IPS-20b (cell line): ENCODE results near the gene SLC25A13.

ENCODE experiments used
- H3K27ac ChIP-seq: one replicate; pipeline ENCODE4 v1.5.1; 2013; ENCODE audit warnings: low read length
- H3K27me3 ChIP-seq: 2 replicates; pipeline ENCODE4 v1.6.1; 2013; ENCODE audit warnings: mild to moderate bottlenecking, low read length, inconsistent platforms; ENCODE audit not compliant: insufficient read depth
- H3K36me3 ChIP-seq: 2 replicates; pipeline ENCODE4 v1.6.1; 2013; ENCODE audit warnings: low read depth, mild to moderate bottlenecking, inconsistent platforms, low read length, moderate library complexity; ENCODE audit not compliant: insufficient read depth
- H3K4me1 ChIP-seq: 2 replicates; pipeline ENCODE4 v1.6.1; 2013; ENCODE audit warnings: mild to moderate bottlenecking, control low read depth, inconsistent platforms, low read length, moderate library complexity; ENCODE audit not compliant: insufficient read depth
- H3K4me3 ChIP-seq: 2 replicates; pipeline ENCODE4 v1.5.1; 2013; ENCODE audit warnings: mild to moderate bottlenecking, low read length, inconsistent platforms
- H3K9ac ChIP-seq: 2 replicates; pipeline ENCODE4 v1.6.1; 2013; ENCODE audit warnings: low read depth, mild to moderate bottlenecking, inconsistent platforms, low read length, moderate library complexity
- H3K9me3 ChIP-seq: 2 replicates; pipeline ENCODE4 v1.6.1; 2013; ENCODE audit warnings: mild to moderate bottlenecking, low read depth, low read length, inconsistent platforms; ENCODE audit not compliant: insufficient read depth

Gene SLC25A13

DNA sequence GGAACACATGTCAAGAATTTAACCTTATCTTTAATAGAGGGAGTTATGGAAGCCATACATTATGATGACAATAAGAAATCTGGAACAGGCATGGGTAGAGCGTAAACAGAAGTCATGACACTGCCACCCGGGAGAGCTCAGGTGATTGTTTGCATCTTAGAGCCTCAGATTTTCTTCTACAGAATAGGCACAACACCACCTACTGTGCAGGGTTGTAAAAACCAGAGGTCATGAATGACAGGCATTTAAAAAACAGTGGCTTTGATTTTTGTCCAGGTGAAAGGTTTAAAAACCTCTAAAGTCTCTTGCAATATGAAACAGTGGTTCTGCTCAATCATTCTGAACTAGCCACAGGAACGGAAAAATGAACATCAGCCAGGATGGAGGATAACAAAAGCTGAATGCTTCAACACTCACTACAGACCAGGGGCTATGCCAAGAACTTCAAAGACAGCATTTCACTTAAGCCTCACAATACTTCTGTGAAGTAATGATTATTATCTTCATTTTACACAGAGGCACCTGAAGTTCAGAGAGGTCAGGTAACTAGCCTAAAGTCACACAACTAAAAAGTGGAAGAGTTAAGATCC lies 123.8 kb downstream of the SLC25A13 start:
- Histone ChIP-seq H3K4me3 (no peak overlapping the region), H3K4me1 (peaks cover 17% of the 10 kb centered on the region), H3K9ac (no peak overlapping the region), H3K27ac (no peak overlapping the region), H3K36me3 (no peaks in the 10 kb centered on the region), H3K9me3 (no peaks in the 10 kb centered on the region), H3K27me3 (no peaks in the 10 kb centered on the region)

DNA sequence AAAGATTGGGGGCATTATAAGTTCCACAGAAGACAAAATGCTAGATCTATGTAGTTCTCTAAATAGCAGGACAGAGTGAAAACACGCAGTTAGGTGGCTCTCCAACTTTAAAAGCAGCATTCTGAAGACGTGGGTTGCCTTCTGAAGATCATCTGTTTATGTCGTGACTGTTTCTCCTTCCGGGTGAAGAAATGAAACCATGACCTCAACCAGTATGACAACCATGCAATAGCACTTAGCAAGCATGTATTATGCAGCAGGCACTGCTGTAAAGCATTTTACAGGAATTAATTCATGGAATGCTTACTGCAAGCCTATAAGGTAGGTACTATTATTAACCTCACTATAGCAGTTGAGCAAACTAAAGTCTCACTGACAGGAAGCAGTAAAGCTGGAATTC lies 125.2 kb downstream of the SLC25A13 start:
- Histone ChIP-seq H3K36me3 (peaks cover 13% of the 10 kb centered on the region), H3K4me3 (no peak overlapping the region), H3K27me3 (no peaks in the 10 kb centered on the region), H3K9me3 (no peaks in the 10 kb centered on the region), H3K4me1 (peaks cover 17% of the 10 kb centered on the region), H3K27ac (no peak overlapping the region), H3K9ac (no peak overlapping the region)

DNA sequence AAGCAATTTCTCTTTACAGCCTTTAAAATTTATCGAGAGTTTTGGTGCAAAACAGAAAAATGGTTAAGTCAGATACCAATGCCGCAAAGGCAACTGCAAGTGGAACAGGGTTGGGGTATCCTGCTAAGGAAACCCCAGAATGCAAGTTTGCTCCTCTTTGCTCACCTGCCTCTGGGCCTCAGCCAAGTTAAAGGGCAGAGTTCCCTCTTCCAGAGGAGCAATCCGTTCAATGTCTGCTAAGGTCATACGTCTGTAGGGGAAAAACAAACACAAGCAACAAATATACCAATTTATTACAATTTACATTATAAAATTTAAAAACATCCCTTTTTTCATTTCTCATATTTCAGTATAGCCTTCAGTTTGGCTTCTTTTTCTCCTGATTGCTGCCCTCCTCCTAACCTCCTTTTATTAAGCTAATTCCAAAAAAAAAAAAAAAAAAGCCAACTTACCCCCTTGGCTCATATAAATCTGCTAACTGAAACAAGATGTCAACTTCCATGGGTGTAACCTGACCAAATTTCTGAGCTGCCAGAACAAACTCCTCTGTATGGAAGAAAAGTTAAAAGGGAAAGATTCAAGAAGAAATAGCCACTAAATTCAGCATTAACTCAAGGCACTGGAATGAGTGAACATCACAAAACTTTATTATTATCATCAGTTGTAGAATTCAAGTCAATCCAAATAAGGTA lies 132.6 kb downstream of the SLC25A13 start:
- H3K27me3 ChIP-seq = no peaks in the 10 kb centered on the region
- no peak overlapping the region for H3K4me3 ChIP-seq
- H3K9me3 ChIP-seq = no peaks in the 10 kb centered on the region
- no peak overlapping the region for H3K9ac ChIP-seq
- no peak overlapping the region for H3K27ac ChIP-seq
- H3K36me3 ChIP-seq = peaks cover 46% of the 10 kb centered on the region
- no peaks in the 10 kb centered on the region for H3K4me1 ChIP-seq

DNA sequence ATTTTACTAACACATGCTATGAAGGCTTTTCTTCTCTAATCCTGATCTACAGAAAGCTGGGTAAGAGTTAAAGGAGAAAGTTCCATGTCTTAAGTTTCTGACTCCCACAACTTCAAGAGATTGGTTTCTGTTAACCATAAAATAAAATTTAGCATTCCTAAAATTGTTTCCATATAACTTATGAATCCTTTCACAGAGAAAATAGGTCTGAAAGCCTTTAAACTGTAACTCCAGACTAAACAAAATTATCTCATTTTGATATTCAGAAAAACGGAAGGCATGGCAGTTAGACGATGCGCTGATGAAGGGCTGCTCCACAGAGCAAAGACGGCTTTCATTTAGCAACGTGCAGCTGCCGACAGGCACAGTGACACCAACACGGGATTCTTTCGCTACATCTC lies 133.3 kb downstream of the SLC25A13 start:
- H3K27me3 ChIP-seq = no peaks in the 10 kb centered on the region
- H3K36me3 ChIP-seq = peaks cover 53% of the 10 kb centered on the region
- no peak overlapping the region for H3K4me3 ChIP-seq
- H3K9ac ChIP-seq = no peak overlapping the region
- H3K9me3 ChIP-seq = no peaks in the 10 kb centered on the region
- peaks cover 2% of the 10 kb centered on the region; the same call in 1 of the 2 replicates for H3K4me1 ChIP-seq
- no peak overlapping the region for H3K27ac ChIP-seq

- Histone ChIP-seq H3K36me3 (peaks cover 57% of the 10 kb centered on the region), H3K27ac (no peak overlapping the region), H3K4me3 (no peak overlapping the region), H3K9ac (no peak overlapping the region), H3K4me1 (peaks cover 5% of the 10 kb centered on the region; the same call in 1 of the 2 replicates), H3K27me3 (no peaks in the 10 kb centered on the region), H3K9me3 (no peaks in the 10 kb centered on the region)
Observed at GRCh38 chr7:96188174-96188581, 133.7 kb downstream of the SLC25A13 start.

GRCh38 chr7:96187735-96188134 lies 134.2 kb downstream of the SLC25A13 start:
- Histone ChIP-seq H3K27ac (no peak overlapping the region), H3K4me3 (no peak overlapping the region), H3K36me3 (peaks cover 55% of the 10 kb centered on the region)

GRCh38 chr7:96184783-96185182 lies 137.1 kb downstream of the SLC25A13 start:
- H3K9ac ChIP-seq = no peak overlapping the region
- peaks cover 34% of the 10 kb centered on the region; the same call in 1 of the 2 replicates for H3K36me3 ChIP-seq
- no peak overlapping the region for H3K27ac ChIP-seq
- no peaks in the 10 kb centered on the region for H3K9me3 ChIP-seq
- no peak overlapping the region for H3K4me3 ChIP-seq
- H3K4me1 ChIP-seq = peaks cover 31% of the 10 kb centered on the region
- no peaks in the 10 kb centered on the region for H3K27me3 ChIP-seq

More at GRCh38 chr7:96187735-96188134, 134.2 kb downstream of the SLC25A13 start:
- H3K27me3 ChIP-seq = no peaks in the 10 kb centered on the region
- H3K9ac ChIP-seq = no peak overlapping the region
- H3K4me1 ChIP-seq = peaks cover 10% of the 10 kb centered on the region; the same call in 1 of the 2 replicates
- no peaks in the 10 kb centered on the region for H3K9me3 ChIP-seq

GRCh38 chr7:96183163-96183670 lies 138.7 kb downstream of the SLC25A13 start:
- Histone ChIP-seq H3K27me3 (no peaks in the 10 kb centered on the region), H3K4me3 (no peak overlapping the region), H3K9ac (no peak overlapping the region), H3K4me1 (peaks cover 44% of the 10 kb centered on the region), H3K27ac (no peak overlapping the region), H3K36me3 (peaks cover 24% of the 10 kb centered on the region; the same call in 1 of the 2 replicates), H3K9me3 (no peaks in the 10 kb centered on the region)

GRCh38 chr7:96182424-96183158 lies 139.3 kb downstream of the SLC25A13 start:
- peaks cover 44% of the 10 kb centered on the region for H3K4me1 ChIP-seq
- H3K27me3 ChIP-seq = no peaks in the 10 kb centered on the region
- no peak overlapping the region for H3K27ac ChIP-seq
- H3K9ac ChIP-seq = no peak overlapping the region
- H3K4me3 ChIP-seq = no peak overlapping the region
- H3K9me3 ChIP-seq = no peaks in the 10 kb centered on the region
- H3K36me3 ChIP-seq = peaks cover 25% of the 10 kb centered on the region; the same call in 1 of the 2 replicates

- H3K9ac ChIP-seq = no peak overlapping the region
- peak overlapping the region; percentile 28; the same call in 1 of the 2 replicates for H3K4me3 ChIP-seq
- no peak overlapping the region for H3K27ac ChIP-seq
- H3K36me3 ChIP-seq = peaks cover 33% of the 10 kb centered on the region
- no peaks in the 10 kb centered on the region for H3K9me3 ChIP-seq
- H3K4me1 ChIP-seq = peaks cover 44% of the 10 kb centered on the region
- no peaks in the 10 kb centered on the region for H3K27me3 ChIP-seq
Observed at GRCh38 chr7:96181174-96181573, 140.7 kb downstream of the SLC25A13 start.

GRCh38 chr7:96179837-96180236 lies 142.1 kb downstream of the SLC25A13 start:
- Histone ChIP-seq H3K4me3 (no peak overlapping the region), H3K27me3 (no peaks in the 10 kb centered on the region), H3K27ac (no peak overlapping the region), H3K9me3 (no peaks in the 10 kb centered on the region), H3K4me1 (peaks cover 47% of the 10 kb centered on the region), H3K9ac (no peak overlapping the region), H3K36me3 (peaks cover 36% of the 10 kb centered on the region)
